Muscle layer of colon (tissue), 2 donors: Measurements from ENCODE around the gene CCL11.
"Not testable (repeated sequence)": the region's sequence is repeated elsewhere in the genome, so short reads cannot be mapped to it uniquely, and the experiment has no call there.

Source experiments
- H3K27ac ChIP-seq: one replicate; pipeline ENCODE4 v1.7.0; 2013; ENCODE audit warnings: low read depth, mild to moderate bottlenecking, low read length, moderate library complexity
- H3K27me3 ChIP-seq, 2 donors: one replicate each; pipeline ENCODE4 v1.7.0; 2013; ENCODE audit warnings: low read length in 2 of 2, mild to moderate bottlenecking in 2 of 2; ENCODE audit not compliant: insufficient read depth in 2 of 2, control insufficient read depth in 1 of 2
- H3K36me3 ChIP-seq: one replicate; pipeline ENCODE4 v1.7.0; 2013; ENCODE audit warnings: mild to moderate bottlenecking, low read length; ENCODE audit not compliant: insufficient read depth
- H3K4me1 ChIP-seq: one replicate; pipeline ENCODE4 v1.7.0; 2013; ENCODE audit warnings: mild to moderate bottlenecking, low read length; ENCODE audit not compliant: insufficient read depth
- H3K4me3 ChIP-seq, 2 donors: one replicate each; pipeline ENCODE4 v1.7.0; 2013; ENCODE audit warnings: low read length in 2 of 2, low read depth in 1 of 2, mild to moderate bottlenecking in 1 of 2, moderate library complexity in 1 of 2
- H3K9ac ChIP-seq: one replicate; pipeline ENCODE4 v1.7.0; 2013; ENCODE audit warnings: low read length
- H3K9me3 ChIP-seq: one replicate; pipeline ENCODE4 v1.7.0; 2013; ENCODE audit warnings: mild to moderate bottlenecking, low read length
- donor health status: abdominal sarcoma.
- donor health status: Adenocarcinoma of cecum.

CCL11 gene

DNA sequence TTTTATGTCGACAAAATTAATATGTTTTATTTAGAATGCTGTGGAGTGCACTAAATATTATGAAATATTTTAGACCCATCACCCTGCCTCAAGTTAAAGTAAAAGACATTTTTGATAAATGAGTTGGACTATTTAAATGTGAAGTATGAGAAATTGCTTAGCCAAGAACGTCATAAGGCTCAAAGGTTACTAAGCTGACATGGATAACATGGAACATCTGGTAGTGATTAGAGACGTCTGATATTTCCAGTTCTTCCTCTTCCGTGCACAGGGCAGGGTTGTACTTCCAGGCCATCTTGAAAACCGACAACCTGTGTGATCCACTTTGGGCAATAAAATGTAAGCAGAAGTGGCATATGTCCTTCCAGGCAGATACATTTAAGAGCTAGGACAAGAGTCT lies 26.5 kb downstream of the CCL11 start:
- no peaks in the 10 kb centered on the region for H3K36me3 ChIP-seq
- H3K4me3 ChIP-seq = no peak overlapping the region
- H3K9ac ChIP-seq = no peak overlapping the region
- peaks cover 7% of the 10 kb centered on the region for H3K4me1 ChIP-seq
- no peaks in the 10 kb centered on the region for H3K27me3 ChIP-seq
- H3K9me3 ChIP-seq = no peaks in the 10 kb centered on the region
- H3K27ac ChIP-seq = no peak overlapping the region

DNA sequence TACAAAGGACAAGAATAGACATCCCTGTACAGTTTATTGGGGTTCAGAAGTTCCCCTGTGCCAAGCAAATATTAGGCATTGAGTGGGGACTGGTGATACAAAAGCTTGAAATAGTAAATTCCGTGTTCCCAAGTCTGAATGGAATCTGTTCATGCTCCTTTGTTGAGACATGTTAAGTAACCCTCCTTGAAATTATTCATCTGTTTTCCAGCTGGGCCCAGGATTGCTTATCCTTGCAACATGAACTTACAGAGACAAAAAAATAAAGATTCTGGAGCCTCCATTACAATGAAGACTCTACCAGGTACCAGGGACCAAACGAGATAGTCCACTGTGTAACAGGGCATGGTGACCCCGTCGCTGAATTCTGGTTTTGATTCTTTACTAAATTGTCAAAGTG lies 27.6 kb downstream of the CCL11 start:
- H3K4me1 ChIP-seq = peaks cover 7% of the 10 kb centered on the region
- no peaks in the 10 kb centered on the region for H3K27me3 ChIP-seq
- no peaks in the 10 kb centered on the region for H3K36me3 ChIP-seq
- no peak overlapping the region for H3K4me3 ChIP-seq
- H3K27ac ChIP-seq = no peak overlapping the region
- H3K9ac ChIP-seq = no peak overlapping the region
- H3K9me3 ChIP-seq = no peaks in the 10 kb centered on the region

DNA sequence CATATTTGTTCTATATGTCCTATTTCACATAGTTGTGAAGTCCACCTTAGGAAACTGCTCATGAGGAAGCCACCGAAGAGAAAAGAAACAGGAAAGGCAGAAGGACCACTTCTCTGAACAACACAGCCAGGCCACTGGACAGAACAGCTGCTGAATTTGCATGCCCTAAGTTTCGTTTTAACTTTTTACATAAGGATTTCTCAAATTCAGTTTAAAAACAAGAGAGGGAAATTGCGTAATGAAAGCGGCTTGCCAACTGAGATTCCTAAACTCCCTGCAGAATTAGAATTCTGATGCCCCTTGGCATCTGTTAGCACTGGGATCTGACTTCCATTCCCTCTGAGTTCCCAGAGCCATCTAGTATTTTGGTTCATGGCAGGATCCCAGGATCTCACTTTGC lies 28.7 kb downstream of the CCL11 start:
- no peak overlapping the region for H3K9ac ChIP-seq
- no peak overlapping the region for H3K27ac ChIP-seq

DNA sequence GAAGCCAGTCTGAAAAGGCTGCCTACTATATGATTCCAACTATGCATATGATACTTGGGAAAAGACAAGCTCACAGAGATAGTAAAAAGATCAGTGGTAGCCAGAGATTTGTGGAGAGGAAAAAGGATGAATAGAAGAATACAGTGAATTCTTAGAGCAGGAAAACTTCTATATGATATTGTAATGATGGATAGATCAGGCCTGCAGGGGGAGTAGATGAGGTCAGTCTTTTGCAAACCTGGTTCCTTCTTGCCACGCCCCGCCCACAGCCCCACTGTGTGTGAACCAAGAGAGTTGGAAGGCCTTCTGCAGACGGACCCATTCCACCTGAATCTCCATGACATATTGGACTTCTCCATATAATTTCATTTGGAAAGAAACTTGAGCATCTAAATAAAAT lies 32.9 kb downstream of the CCL11 start:
- Histone ChIP-seq H3K9ac (no peak overlapping the region), H3K36me3 (no peaks in the 10 kb centered on the region), H3K9me3 (no peaks in the 10 kb centered on the region), H3K4me1 (no peaks in the 10 kb centered on the region), H3K27ac (no peak overlapping the region), H3K4me3 (no peak overlapping the region), H3K27me3 (no peaks in the 10 kb centered on the region)

More for the DNA sequence above, 28.7 kb downstream of the CCL11 start:
- Histone ChIP-seq H3K4me1 (peaks cover 7% of the 10 kb centered on the region), H3K36me3 (no peaks in the 10 kb centered on the region), H3K27me3 (no peaks in the 10 kb centered on the region), H3K9me3 (no peaks in the 10 kb centered on the region), H3K4me3 (no peak overlapping the region)

DNA sequence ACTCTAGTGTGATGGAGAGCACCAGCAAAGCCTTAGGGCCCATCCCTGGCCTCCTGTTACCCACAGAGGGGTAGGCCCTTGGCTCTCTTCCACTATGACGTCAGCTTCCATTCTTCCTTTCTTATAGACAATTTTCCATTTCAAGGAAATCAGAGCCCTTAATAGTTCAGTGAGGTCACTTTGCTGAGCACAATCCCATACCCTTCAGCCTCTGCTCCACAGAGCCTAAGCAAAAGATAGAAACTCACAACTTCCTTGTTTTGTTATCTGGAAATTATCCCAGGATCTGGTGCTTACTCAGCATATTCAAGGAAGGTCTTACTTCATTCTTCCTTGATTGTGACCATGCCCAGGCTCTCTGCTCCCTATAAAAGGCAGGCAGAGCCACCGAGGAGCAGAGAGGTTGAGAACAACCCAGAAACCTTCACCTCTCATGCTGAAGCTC lies 33.5 kb downstream of the CCL11 start, which contains the start of gene CCL8:
TSS of gene CCL8 (plus strand) at position 397 of the 445 bp plus-strand sequence. CDS start 67 bp downstream, outside the sequence.
- Histone ChIP-seq H3K27ac (no peak within 1 kb of the TSS), H3K4me3 (no peak within 1 kb of the TSS), H3K9me3 (no peaks in the 10 kb centered on the region), H3K27me3 (no peaks in the 10 kb centered on the region), H3K9ac (no peak within 1 kb of the TSS), H3K4me1 (no peaks in the 10 kb centered on the region), H3K36me3 (no peaks in the 10 kb centered on the region)

DNA sequence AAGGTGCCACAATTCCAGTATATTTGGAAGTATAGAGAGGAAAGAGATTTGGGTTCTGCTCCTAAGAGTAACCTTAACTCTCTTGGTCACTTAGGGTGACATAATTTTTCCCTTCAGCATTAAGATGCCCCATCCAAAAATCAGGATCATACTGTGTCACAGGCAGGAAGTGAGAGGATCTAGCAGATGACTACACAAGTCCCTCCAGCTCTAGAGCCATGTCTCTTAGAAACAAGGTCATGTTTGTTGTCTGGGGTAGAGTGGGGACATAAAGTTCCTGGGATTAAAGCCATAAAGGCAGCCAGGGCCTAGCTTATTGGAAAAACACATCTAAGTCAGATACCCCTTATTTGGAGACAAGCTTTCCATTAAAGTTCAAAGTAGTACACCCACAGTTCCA lies 36.4 kb downstream of the CCL11 start:
- H3K4me3 ChIP-seq = no peak overlapping the region
- H3K9ac ChIP-seq = no peak overlapping the region
- H3K4me1 ChIP-seq = no peaks in the 10 kb centered on the region
- no peaks in the 10 kb centered on the region for H3K27me3 ChIP-seq
- H3K27ac ChIP-seq = no peak overlapping the region
- H3K9me3 ChIP-seq = no peaks in the 10 kb centered on the region
- H3K36me3 ChIP-seq = no peaks in the 10 kb centered on the region

DNA sequence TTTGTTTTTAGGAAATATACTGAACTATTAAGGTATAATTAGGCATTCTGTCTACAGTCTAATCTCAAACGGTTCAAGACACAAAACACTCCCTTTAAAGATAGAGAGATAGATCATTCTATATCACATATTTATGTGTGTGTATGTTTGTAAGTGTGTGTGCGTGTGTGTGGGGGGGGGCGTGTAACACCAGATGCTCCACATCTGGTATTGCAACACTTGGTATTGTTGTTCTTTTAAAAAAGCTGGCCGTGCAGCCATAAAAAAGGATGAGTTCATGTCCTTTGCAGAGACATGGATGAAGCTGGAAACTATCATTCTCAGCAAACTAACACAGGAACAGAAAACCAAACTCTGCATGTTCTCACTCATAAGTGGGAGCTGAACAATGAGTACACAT lies 42.0 kb downstream of the CCL11 start:
- H3K4me1 ChIP-seq, H3K36me3 ChIP-seq, H3K9ac ChIP-seq, H3K27me3 ChIP-seq, H3K27ac ChIP-seq, H3K9me3 ChIP-seq, H3K4me3 ChIP-seq: not testable (repeated sequence)

DNA sequence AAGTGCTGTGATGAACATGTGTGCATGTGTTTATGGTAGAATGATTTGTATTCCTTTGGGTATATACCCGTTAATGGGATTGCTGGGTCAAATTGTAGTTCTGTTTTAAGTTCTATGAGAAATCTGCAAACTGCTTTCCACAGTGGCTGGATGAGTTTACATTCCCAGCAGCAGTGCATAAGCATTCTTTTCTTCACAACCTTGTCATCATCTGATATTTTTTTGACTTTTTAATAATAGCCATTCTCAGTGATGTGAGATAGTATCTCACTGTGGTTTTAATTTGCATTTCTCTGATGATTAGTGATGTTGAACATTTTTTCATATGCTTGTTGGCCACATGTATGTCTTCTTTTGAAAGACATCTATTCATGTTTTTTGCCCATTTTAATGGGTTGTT lies 52.2 kb downstream of the CCL11 start:
- H3K4me1 ChIP-seq = no peaks in the 10 kb centered on the region
- no peaks in the 10 kb centered on the region for H3K27me3 ChIP-seq
- no peak overlapping the region for H3K9ac ChIP-seq

More for the DNA sequence above, 52.2 kb downstream of the CCL11 start:
- no peak overlapping the region for H3K27ac ChIP-seq
- no peaks in the 10 kb centered on the region for H3K36me3 ChIP-seq
- no peaks in the 10 kb centered on the region for H3K9me3 ChIP-seq
- H3K4me3 ChIP-seq = no peak overlapping the region
